GM23338 (cell line): ENCODE data around the gene PARD3. TPM values are rescaled to one million over a fixed set of nuclear protein-coding genes. Genes with fewer than 3 reads are reported as not detected.

ENCODE experiments used
- CREB1 ChIP-seq: fragments of 250-450 bp; sonication (Bioruptor Pico); IDR thresholded peaks from 2 replicates; pipeline ENCODE4 v1.5.0; 2020; ENCODE audit warnings: low read depth, mild to moderate bottlenecking, moderate library complexity
- CTCF ChIP-seq, 2 experiments: fragments of 200-600 bp in 1 of 2; sonication (generic) in 1 of 2; conservative IDR thresholded peaks; 2 replicates each; pipeline versions ENCODE4 v1.5.1 to v1.6.1; 2016 to 2017; ENCODE audit warnings: antibody characterized with exemption in 2 of 2, low read depth in 2 of 2, mild to moderate bottlenecking in 2 of 2, moderate library complexity in 1 of 2
- ETS1 ChIP-seq: IDR thresholded peaks from 2 replicates; pipeline ENCODE4 v1.6.1; 2016; ENCODE audit warnings: antibody characterized with exemption
- EZH2 ChIP-seq: fragments of 200-600 bp; sonication (generic); IDR thresholded peaks from one replicate; pipeline ENCODE4 v1.8.0; 2017; ENCODE audit warnings: antibody characterized with exemption, mild to moderate bottlenecking, low read depth; ENCODE audit not compliant: unreplicated experiment
- EZH2phosphoT487 ChIP-seq: fragments of 200-600 bp; sonication (generic); IDR thresholded peaks from one replicate; pipeline ENCODE4 v1.8.1; 2018; ENCODE audit warnings: antibody characterized with exemption; ENCODE audit not compliant: unreplicated experiment
- POLR2AphosphoS5 ChIP-seq: IDR thresholded peaks from 2 replicates; pipeline ENCODE4 v1.6.1; 2016; ENCODE audit warnings: antibody characterized with exemption, low read depth
- ZNF114 ChIP-seq: fragments of 250-450 bp; sonication (Bioruptor Pico); IDR thresholded peaks from 2 replicates; pipeline ENCODE4 v1.5.0; 2020; ENCODE audit warnings: mild to moderate bottlenecking, moderate library complexity
- ZNF331 ChIP-seq: fragments of 250-450 bp; sonication (Bioruptor Pico); IDR thresholded peaks from 2 replicates; pipeline ENCODE4 v1.5.0; 2020; ENCODE audit warnings: low read depth, mild to moderate bottlenecking, moderate library complexity
- polyA plus RNA-seq: library from polyadenylated mRNA; unstranded; fragments of >200 nt; fragmentation: Nextera tagmentation; extraction: Ambion mirVana; gene quantifications from 2 replicates; pipeline ENCODE4 v1.2.1, GENCODE V29; 2016
- total RNA-seq: library from RNA; depleted of rRNA; stranded (reverse); fragments of >200 nt; shearing (Covaris generic); gene quantifications from 2 replicates; pipeline ENCODE4 v1.2.3, GENCODE V29; 2014
- TF ChIP-seq, protein P1 (sequence below): fragments of 250-450 bp; sonication (Bioruptor Pico); IDR thresholded peaks from 2 replicates; pipeline ENCODE4 v1.5.0; 2020; ENCODE audit warnings: mild to moderate bottlenecking, moderate library complexity

The PARD3 gene
- total and polyA plus RNA-seq, 2 experiments from 2014 or later = 30.2 to 51.4 TPM

DNA sequence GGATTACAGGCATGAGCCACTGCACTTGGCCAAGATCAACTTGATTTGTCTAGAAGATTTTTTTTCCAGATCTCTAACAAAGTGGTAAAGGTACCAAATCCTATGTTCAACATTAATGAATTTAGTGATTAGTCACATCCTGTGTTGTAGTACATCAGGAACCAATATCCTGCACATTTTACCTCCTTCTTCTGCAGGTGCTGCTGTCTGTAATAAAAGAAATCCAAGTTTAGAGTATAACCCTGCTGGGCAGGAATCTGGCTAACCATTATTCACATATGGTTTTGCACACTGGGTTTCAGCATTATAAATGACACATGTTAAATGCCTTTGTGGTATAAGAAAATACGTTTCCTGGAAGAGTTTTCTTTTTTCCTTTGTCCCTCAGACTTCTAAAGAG lies 10.8 kb downstream of the PARD3 start (continued):
- TF ChIP-seq, protein P1, sequence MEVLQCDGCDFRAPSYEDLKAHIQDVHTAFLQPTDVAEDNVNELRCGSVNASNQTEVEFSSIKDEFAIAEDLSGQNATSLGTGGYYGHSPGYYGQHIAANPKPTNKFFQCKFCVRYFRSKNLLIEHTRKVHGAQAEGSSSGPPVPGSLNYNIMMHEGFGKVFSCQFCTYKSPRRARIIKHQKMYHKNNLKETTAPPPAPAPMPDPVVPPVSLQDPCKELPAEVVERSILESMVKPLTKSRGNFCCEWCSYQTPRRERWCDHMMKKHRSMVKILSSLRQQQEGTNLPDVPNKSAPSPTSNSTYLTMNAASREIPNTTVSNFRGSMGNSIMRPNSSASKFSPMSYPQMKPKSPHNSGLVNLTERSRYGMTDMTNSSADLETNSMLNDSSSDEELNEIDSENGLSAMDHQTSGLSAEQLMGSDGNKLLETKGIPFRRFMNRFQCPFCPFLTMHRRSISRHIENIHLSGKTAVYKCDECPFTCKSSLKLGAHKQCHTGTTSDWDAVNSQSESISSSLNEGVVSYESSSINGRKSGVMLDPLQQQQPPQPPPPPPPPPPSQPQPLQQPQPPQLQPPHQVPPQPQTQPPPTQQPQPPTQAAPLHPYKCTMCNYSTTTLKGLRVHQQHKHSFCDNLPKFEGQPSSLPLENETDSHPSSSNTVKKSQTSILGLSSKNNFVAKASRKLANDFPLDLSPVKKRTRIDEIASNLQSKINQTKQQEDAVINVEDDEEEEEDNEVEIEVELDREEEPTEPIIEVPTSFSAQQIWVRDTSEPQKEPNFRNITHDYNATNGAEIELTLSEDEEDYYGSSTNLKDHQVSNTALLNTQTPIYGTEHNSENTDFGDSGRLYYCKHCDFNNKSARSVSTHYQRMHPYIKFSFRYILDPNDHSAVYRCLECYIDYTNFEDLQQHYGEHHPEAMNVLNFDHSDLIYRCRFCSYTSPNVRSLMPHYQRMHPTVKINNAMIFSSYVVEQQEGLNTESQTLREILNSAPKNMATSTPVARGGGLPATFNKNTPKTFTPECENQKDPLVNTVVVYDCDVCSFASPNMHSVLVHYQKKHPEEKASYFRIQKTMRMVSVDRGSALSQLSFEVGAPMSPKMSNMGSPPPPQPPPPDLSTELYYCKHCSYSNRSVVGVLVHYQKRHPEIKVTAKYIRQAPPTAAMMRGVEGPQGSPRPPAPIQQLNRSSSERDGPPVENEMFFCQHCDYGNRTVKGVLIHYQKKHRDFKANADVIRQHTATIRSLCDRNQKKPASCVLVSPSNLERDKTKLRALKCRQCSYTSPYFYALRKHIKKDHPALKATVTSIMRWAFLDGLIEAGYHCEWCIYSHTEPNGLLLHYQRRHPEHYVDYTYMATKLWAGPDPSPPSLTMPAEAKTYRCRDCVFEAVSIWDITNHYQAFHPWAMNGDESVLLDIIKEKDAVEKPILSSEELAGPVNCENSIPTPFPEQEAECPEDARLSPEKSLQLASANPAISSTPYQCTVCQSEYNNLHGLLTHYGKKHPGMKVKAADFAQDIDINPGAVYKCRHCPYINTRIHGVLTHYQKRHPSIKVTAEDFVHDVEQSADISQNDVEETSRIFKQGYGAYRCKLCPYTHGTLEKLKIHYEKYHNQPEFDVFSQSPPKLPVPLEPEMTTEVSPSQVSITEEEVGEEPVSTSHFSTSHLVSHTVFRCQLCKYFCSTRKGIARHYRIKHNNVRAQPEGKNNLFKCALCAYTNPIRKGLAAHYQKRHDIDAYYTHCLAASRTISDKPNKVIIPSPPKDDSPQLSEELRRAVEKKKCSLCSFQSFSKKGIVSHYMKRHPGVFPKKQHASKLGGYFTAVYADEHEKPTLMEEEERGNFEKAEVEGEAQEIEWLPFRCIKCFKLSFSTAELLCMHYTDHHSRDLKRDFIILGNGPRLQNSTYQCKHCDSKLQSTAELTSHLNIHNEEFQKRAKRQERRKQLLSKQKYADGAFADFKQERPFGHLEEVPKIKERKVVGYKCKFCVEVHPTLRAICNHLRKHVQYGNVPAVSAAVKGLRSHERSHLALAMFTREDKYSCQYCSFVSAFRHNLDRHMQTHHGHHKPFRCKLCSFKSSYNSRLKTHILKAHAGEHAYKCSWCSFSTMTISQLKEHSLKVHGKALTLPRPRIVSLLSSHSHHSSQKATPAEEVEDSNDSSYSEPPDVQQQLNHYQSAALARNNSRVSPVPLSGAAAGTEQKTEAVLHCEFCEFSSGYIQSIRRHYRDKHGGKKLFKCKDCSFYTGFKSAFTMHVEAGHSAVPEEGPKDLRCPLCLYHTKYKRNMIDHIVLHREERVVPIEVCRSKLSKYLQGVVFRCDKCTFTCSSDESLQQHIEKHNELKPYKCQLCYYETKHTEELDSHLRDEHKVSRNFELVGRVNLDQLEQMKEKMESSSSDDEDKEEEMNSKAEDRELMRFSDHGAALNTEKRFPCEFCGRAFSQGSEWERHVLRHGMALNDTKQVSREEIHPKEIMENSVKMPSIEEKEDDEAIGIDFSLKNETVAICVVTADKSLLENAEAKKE (CRISPR knock-in tag) = no peak
- no peak for TF ChIP-seq CTCF (conservative IDR thresholded peaks at IDR 0.05; ENCODE audit: low read depth in 2 of 2)
- TF ChIP-seq ETS1 = no peak
- TF ChIP-seq ZNF331 = no peak
- no peak for TF ChIP-seq EZH2
- no peak for TF ChIP-seq ZNF114 (CRISPR knock-in tag)
- TF ChIP-seq POLR2AphosphoS5 = no peak
- no peak for TF ChIP-seq CREB1
- no peak for TF ChIP-seq EZH2phosphoT487
